ENCODE results near the gene NFKB1. TPM values are rescaled to one million over a fixed set of nuclear protein-coding genes. Genes with fewer than 3 reads are reported as not detected.

NFKB1 gene
- total and polyA plus RNA-seq, 10 of the 15 experiments (the other 5 are each of a cell fraction or from before 2014, with no cell fraction given): 8.7 to 110 (median 57.3) TPM

DNA sequence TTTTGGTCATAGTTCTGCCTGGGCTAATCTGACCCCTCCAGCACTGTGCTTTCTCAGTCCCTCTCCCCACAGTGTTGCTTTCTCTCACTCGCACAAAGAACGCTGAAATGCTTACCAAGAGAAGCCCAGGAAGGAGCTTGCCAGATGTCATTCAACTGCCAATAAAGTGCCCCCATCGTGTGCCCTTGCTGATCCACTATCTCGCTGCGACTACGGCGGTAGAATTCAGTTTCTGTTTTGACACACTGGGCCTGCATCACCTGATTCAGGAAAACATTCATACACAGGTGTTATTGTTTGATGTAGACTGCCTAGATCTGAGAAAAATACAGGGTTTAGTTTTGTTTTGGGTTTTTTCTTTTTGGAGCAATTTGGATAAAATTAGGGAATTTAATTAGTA is 138.4 kb downstream of the NFKB1 start:
- RAD21 ChIA-PET (ENCODE audit: unreplicated experiment): no interaction called here
- WGBS (ENCODE audit: insufficient coverage, insufficient replicate concordance, low lambda C conversion rate, missing lambda C conversion rate): 87% methylated on average over 7 of the region's 7 CpGs
- POLR2A ChIA-PET: no interaction called here
- Histone ChIP-seq H3K27me3 (replicated peaks in 1 of 2; ENCODE audit: control insufficient read depth in 2 of 2, insufficient read depth in 2 of 2, low read length in 1 of 2) (no peaks in the 10 kb centered on the region), H3K79me2 (ENCODE audit: control insufficient read depth, insufficient read depth, low read length) (no peaks in the 10 kb centered on the region), H3K4me1 (ENCODE audit: control insufficient read depth, insufficient read depth, low read length) (no peaks in the 10 kb centered on the region), H3K4me2 (ENCODE audit: control insufficient read depth, insufficient read depth) (no peak overlapping the region), H4K20me1 (ENCODE audit: control insufficient read depth, insufficient read depth) (no peaks in the 10 kb centered on the region), H3K9me3 (replicated peaks; ENCODE audit: control insufficient read depth, insufficient read depth, low read length) (no peaks in the 10 kb centered on the region), H3K4me3 (no peak overlapping the region), H3K9ac (ENCODE audit: control insufficient read depth, insufficient read depth, low read length) (no peak overlapping the region), H2AFZ (ENCODE audit: control insufficient read depth, low read depth, low read length) (no peak overlapping the region), H3K27ac (ENCODE audit: control insufficient read depth, insufficient read depth) (no peak overlapping the region), H3K36me3 (ENCODE audit: control insufficient read depth in 2 of 2, insufficient read depth in 2 of 2, low read length in 1 of 2) (peaks cover 0 to 6% of the 10 kb centered on the region in 2 experiments; a peak in 3 of 4 replicates)
- no peak for FAIRE-seq
- BruUV-seq (replicated peaks): no TSS peak
- SMC1A ChIA-PET (ENCODE audit: uncharacterized antibody, unreplicated experiment): interaction anchor here (0.7 kb wide), 1 partner anchor 22 kb away, joined by 3 read pairs; no protein-coding TSS in a partner anchor
- CTCF ChIA-PET: interaction anchor here (1.0 to 1.3 kb wide), 2 partner anchors 209 to 452 kb away, joined by 3 to 4 read pairs; no protein-coding TSS in a partner anchor
- in situ Hi-C loops (cut with MboI) (loop anchor here (25.0 kb wide), 1 partner anchor 1148 kb away; no protein-coding TSS in a partner anchor), intact Hi-C loops (cut with micrococcal nuclease; ENCODE audit: unreplicated experiment) (no loop called here)
- no peak for ATAC-seq
- TF ChIP-seq, protein P1, sequence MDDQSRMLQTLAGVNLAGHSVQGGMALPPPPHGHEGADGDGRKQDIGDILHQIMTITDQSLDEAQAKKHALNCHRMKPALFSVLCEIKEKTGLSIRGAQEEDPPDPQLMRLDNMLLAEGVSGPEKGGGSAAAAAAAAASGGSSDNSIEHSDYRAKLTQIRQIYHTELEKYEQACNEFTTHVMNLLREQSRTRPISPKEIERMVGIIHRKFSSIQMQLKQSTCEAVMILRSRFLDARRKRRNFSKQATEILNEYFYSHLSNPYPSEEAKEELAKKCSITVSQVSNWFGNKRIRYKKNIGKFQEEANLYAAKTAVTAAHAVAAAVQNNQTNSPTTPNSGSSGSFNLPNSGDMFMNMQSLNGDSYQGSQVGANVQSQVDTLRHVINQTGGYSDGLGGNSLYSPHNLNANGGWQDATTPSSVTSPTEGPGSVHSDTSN (IDR thresholded peaks at IDR 0.05; ENCODE audit: insufficient replicate concordance, low read depth, low read length): no peak
- no peak for TF ChIP-seq RCOR1 (conservative IDR thresholded peaks at IDR 0.05; ENCODE audit: low read depth, low read length)
- TF ChIP-seq JUNB (IDR thresholded peaks at IDR 0.05): no peak
- TF ChIP-seq CBX3 (IDR thresholded peaks at IDR 0.05; ENCODE audit: borderline replicate concordance, low read depth): no peak
- no peak for DNase-seq (ENCODE audit: low read depth, low spot score)

DNA sequence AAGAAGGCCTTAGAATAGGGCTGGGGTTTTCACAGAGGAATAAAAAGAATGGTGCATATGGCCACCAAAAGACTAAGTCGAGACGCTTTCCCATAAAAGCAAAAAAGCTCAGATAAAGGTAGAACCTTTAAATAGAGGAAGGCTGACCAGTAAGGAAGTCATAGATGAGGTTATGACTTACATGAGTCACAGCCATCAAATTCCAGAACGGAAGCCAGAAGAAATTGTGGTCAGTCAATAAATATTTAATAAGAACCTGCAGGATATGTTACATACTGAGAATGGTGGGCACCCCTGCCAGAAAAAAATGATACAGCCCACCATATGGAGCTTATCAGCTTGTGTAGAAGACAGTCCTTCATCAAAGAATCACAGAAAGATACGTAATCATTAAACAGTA is 139.5 kb downstream of the NFKB1 start:
- H3K4me1 ChIP-seq (ENCODE audit: control insufficient read depth, insufficient read depth, low read length): no peaks in the 10 kb centered on the region
- no TSS peak for BruUV-seq (replicated peaks)
- no peaks in the 10 kb centered on the region for H3K9me3 ChIP-seq (replicated peaks; ENCODE audit: control insufficient read depth, insufficient read depth, low read length)
- H3K4me3 ChIP-seq: no peak overlapping the region
- peaks cover 0 to 7% of the 10 kb centered on the region in 2 experiments; a peak in 3 of 4 replicates for H3K36me3 ChIP-seq (ENCODE audit: control insufficient read depth in 2 of 2, insufficient read depth in 2 of 2, low read length in 1 of 2)
- ChIA-PET CTCF (interaction anchor here (0.5 to 1.3 kb wide), 5 partner anchors 11 to 451 kb away, joined by 3 to 4 read pairs (median 3); no protein-coding TSS in a partner anchor), SMC1A (ENCODE audit: uncharacterized antibody, unreplicated experiment) (interaction anchor here (1.2 to 1.3 kb wide), 2 partner anchors 11 to 451 kb away, joined by 3 read pairs; no protein-coding TSS in a partner anchor), RAD21 (ENCODE audit: unreplicated experiment) (interaction anchor here (1.1 kb wide), 1 partner anchor 131 kb away, joined by 3 read pairs; no protein-coding TSS in a partner anchor), POLR2A (no interaction called here)
- DNase-seq (ENCODE audit: low read depth, low spot score) (no peak), ATAC-seq (no peak), FAIRE-seq (no peak)
- no peaks in the 10 kb centered on the region for H3K27me3 ChIP-seq (replicated peaks in 1 of 2; ENCODE audit: control insufficient read depth in 2 of 2, insufficient read depth in 2 of 2, low read length in 1 of 2)
- in situ Hi-C loops (cut with MboI) (loop anchor here (25.0 kb wide), 1 partner anchor 1147 kb away; no protein-coding TSS in a partner anchor), intact Hi-C loops (cut with micrococcal nuclease; ENCODE audit: unreplicated experiment) (no loop called here)
- no peaks in the 10 kb centered on the region for H4K20me1 ChIP-seq (ENCODE audit: control insufficient read depth, insufficient read depth)
- no peak overlapping the region for H3K9ac ChIP-seq (ENCODE audit: control insufficient read depth, insufficient read depth, low read length)
- 100% methylated on average over 4 of the region's 4 CpGs for WGBS (ENCODE audit: insufficient coverage, insufficient replicate concordance, low lambda C conversion rate, missing lambda C conversion rate)
- H3K27ac ChIP-seq (ENCODE audit: control insufficient read depth, insufficient read depth): no peak overlapping the region
- no peak overlapping the region for H2AFZ ChIP-seq (ENCODE audit: control insufficient read depth, low read depth, low read length)
- H3K79me2 ChIP-seq (ENCODE audit: control insufficient read depth, insufficient read depth, low read length): no peaks in the 10 kb centered on the region
- no peak overlapping the region for H3K4me2 ChIP-seq (ENCODE audit: control insufficient read depth, insufficient read depth)
- TF ChIP-seq RAD21 (IDR thresholded peaks at IDR 0.05; ENCODE audit: insufficient read depth, low read depth, low read length): no peak
- TF ChIP-seq, protein P2, sequence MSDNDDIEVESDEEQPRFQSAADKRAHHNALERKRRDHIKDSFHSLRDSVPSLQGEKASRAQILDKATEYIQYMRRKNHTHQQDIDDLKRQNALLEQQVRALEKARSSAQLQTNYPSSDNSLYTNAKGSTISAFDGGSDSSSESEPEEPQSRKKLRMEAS (IDR thresholded peaks at IDR 0.05; ENCODE audit: low read depth, low read length): no peak
- no peak for TF ChIP-seq JUNB (IDR thresholded peaks at IDR 0.05)
- no peak for TF ChIP-seq POU2F2 (IDR thresholded peaks at IDR 0.05; ENCODE audit: borderline replicate concordance, low read depth, low read length)
- no peak for TF ChIP-seq CHD1 (IDR thresholded peaks at IDR 0.05; ENCODE audit: low read depth, low read length)
- no peak for TF ChIP-seq HDGF (IDR thresholded peaks at IDR 0.05)
- TF ChIP-seq ZSCAN29 (IDR thresholded peaks at IDR 0.05): no peak
- TF ChIP-seq, protein P3, sequence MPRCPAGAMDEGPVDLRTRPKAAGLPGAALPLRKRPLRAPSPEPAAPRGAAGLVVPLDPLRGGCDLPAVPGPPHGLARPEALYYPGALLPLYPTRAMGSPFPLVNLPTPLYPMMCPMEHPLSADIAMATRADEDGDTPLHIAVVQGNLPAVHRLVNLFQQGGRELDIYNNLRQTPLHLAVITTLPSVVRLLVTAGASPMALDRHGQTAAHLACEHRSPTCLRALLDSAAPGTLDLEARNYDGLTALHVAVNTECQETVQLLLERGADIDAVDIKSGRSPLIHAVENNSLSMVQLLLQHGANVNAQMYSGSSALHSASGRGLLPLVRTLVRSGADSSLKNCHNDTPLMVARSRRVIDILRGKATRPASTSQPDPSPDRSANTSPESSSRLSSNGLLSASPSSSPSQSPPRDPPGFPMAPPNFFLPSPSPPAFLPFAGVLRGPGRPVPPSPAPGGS (IDR thresholded peaks at IDR 0.05; ENCODE audit: borderline replicate concordance, insufficient read depth, low read depth, low read length, poor library complexity, severe bottlenecking): no peak
- TF ChIP-seq, protein P4, sequence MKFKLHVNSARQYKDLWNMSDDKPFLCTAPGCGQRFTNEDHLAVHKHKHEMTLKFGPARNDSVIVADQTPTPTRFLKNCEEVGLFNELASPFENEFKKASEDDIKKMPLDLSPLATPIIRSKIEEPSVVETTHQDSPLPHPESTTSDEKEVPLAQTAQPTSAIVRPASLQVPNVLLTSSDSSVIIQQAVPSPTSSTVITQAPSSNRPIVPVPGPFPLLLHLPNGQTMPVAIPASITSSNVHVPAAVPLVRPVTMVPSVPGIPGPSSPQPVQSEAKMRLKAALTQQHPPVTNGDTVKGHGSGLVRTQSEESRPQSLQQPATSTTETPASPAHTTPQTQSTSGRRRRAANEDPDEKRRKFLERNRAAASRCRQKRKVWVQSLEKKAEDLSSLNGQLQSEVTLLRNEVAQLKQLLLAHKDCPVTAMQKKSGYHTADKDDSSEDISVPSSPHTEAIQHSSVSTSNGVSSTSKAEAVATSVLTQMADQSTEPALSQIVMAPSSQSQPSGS (IDR thresholded peaks at IDR 0.05; ENCODE audit: low read length): no peak
- no peak for TF ChIP-seq POLR2AphosphoS2 (IDR thresholded peaks at IDR 0.05; ENCODE audit: low read depth, low read length)
